ENCODE results near the gene KDF1.

- no peak for TF ChIP-seq CTCF (IDR thresholded peaks at IDR 0.05; ENCODE audit: insufficient read depth, low read length, poor library complexity, severe bottlenecking)
- no peak for TF ChIP-seq EZH2phosphoT487 (conservative IDR thresholded peaks at IDR 0.05; ENCODE audit: low read length)
Measured at GRCh38 chr1:27001570-27002360, 41.5 kb upstream of the KDF1 start.
